ENCODE measurements around the gene SKAP1. TPM values are rescaled to one million over a fixed set of nuclear protein-coding genes. Genes with fewer than 3 reads are reported as not detected.

The SKAP1 gene
- total RNA-seq, 6 experiments from 2014 or later, result 4.5 to 51.0 (median 17.5) TPM

- DNase-seq (no peak), ATAC-seq (no peak)
- no peak overlapping the region for H3K4me3 ChIP-seq
- H3K27ac ChIP-seq, result no peak overlapping the region
- no peaks in the 10 kb centered on the region for H3K9me3 ChIP-seq
- WGBS (ENCODE audit: insufficient coverage, low coverage, low lambda C conversion rate, missing lambda C conversion rate), result 66% methylated on average over 3 of the region's 3 CpGs
- H3K36me3 ChIP-seq, result no peaks in the 10 kb centered on the region
- intact Hi-C loops (cut with DNase I), result no loop called here
- peaks cover 0 to 6% of the 10 kb centered on the region in 2 donors for H3K27me3 ChIP-seq
- TF ChIP-seq CTCF (IDR thresholded peaks at IDR 0.05), result no peak
- no peak for TF ChIP-seq POLR2A (IDR thresholded peaks at IDR 0.05)
- H3K4me1 ChIP-seq, result no peaks in the 10 kb centered on the region
Observed at GRCh38 chr17:48382989-48383388, 47.0 kb downstream of the SKAP1 start.

- no peak overlapping the region for H3K4me3 ChIP-seq
- no peak for TF ChIP-seq POLR2A (IDR thresholded peaks at IDR 0.05)
- peaks cover 0 to 6% of the 10 kb centered on the region in 2 donors for H3K27me3 ChIP-seq
- ATAC-seq, result no peak
- H3K27ac ChIP-seq, result no peak overlapping the region
- H3K9me3 ChIP-seq, result no peaks in the 10 kb centered on the region
- no peaks in the 10 kb centered on the region for H3K36me3 ChIP-seq
- H3K4me1 ChIP-seq, result no peaks in the 10 kb centered on the region
- intact Hi-C loops (cut with DNase I), result no loop called here
- no peak for DNase-seq
- 64% methylated on average over 3 of the region's 3 CpGs for WGBS (ENCODE audit: insufficient coverage, low coverage, low lambda C conversion rate, missing lambda C conversion rate)
Observed at GRCh38 chr17:48378708-48379392, 51.2 kb downstream of the SKAP1 start.

GRCh38 chr17:48378238-48378637, 51.8 kb downstream of the SKAP1 start:
- 70% methylated on average over 2 of the region's 3 CpGs for whole genome bisulfite sequencing (ENCODE audit: insufficient coverage, low coverage, low lambda C conversion rate, missing lambda C conversion rate)

GRCh38 chr17:48376682-48377325, 53.2 kb downstream of the SKAP1 start:
- 47% methylated on average over 5 of the region's 6 CpGs for WGBS (ENCODE audit: insufficient coverage, low coverage, low lambda C conversion rate, missing lambda C conversion rate)
- intact Hi-C loops (cut with DNase I), result no loop called here
- peaks cover 0 to 6% of the 10 kb centered on the region in 2 donors for H3K27me3 ChIP-seq
- H3K27ac ChIP-seq, result no peak overlapping the region
- H3K36me3 ChIP-seq, result no peaks in the 10 kb centered on the region
- no peak for TF ChIP-seq POLR2A (IDR thresholded peaks at IDR 0.05)
- TF ChIP-seq CTCF (IDR thresholded peaks at IDR 0.05), result no peak
- H3K4me3 ChIP-seq, result no peak overlapping the region
- DNase-seq (no peak), ATAC-seq (no peak)
- no peaks in the 10 kb centered on the region for H3K9me3 ChIP-seq
- no peaks in the 10 kb centered on the region for H3K4me1 ChIP-seq

More at GRCh38 chr17:48378238-48378637, 51.8 kb downstream of the SKAP1 start:
- TF ChIP-seq CTCF (IDR thresholded peaks at IDR 0.05) (no peak), POLR2A (IDR thresholded peaks at IDR 0.05) (no peak)
- ATAC-seq, result no peak
- no peak overlapping the region for H3K27ac ChIP-seq
- H3K9me3 ChIP-seq, result no peaks in the 10 kb centered on the region
- H3K36me3 ChIP-seq, result no peaks in the 10 kb centered on the region
- no peak overlapping the region for H3K4me3 ChIP-seq
- intact Hi-C loops (cut with DNase I), result no loop called here
- H3K27me3 ChIP-seq, result peaks cover 0 to 6% of the 10 kb centered on the region in 2 donors
- DNase-seq, result no peak
- no peaks in the 10 kb centered on the region for H3K4me1 ChIP-seq

GRCh38 chr17:48375356-48375755, 54.7 kb downstream of the SKAP1 start:
- Histone ChIP-seq H3K9me3 (no peaks in the 10 kb centered on the region), H3K27me3 (peaks cover 0 to 1% of the 10 kb centered on the region in 2 donors), H3K4me3 (no peak overlapping the region), H3K27ac (no peak overlapping the region), H3K4me1 (no peaks in the 10 kb centered on the region), H3K36me3 (no peaks in the 10 kb centered on the region)
- no peak for ATAC-seq
- 41% methylated on average over 1 of the region's 1 CpG for WGBS (ENCODE audit: insufficient coverage, low coverage, low lambda C conversion rate, missing lambda C conversion rate)
- intact Hi-C loops (cut with DNase I), result no loop called here
- TF ChIP-seq POLR2A (IDR thresholded peaks at IDR 0.05) (no peak), CTCF (IDR thresholded peaks at IDR 0.05) (no peak)
- no peak for DNase-seq
